Stimulated activated CD8-positive, alpha-beta memory T cell treated with anti-CD3 and anti-CD28 coated beads, Interleukin-12 subunit alpha, Interleukin-12 subunit beta, amount 100 ng/mL, for 1 hour (primary cell): Measurements from ENCODE around the gene ZNF324.
"Not testable (repeated sequence)": the region's sequence is repeated elsewhere in the genome, so short reads cannot be mapped to it uniquely, and the experiment has no call there.

Experiments used
- DNase-seq: peaks from one replicate; pipeline ENCODE4 v3.0.0-alpha.2; 2020; ENCODE audit warnings: low read depth

ZNF324 gene

DNA sequence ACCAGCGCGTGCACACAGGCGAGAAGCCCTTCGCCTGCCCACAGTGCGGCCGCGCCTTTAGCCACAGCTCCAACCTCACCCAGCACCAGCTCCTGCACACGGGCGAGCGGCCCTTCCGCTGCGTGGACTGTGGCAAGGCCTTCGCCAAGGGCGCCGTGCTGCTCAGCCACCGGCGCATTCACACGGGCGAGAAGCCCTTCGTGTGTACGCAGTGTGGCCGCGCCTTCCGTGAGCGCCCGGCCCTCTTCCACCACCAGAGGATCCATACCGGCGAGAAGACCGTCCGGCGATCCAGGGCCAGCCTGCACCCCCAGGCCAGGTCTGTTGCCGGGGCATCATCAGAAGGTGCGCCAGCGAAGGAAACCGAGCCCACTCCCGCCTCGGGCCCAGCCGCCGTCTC lies 4.9 kb downstream of the ZNF324 start:
- no peak for DNase-seq

- DNase-seq, result no peak
Observed at GRCh38 chr19:58473775-58474174, 6.9 kb downstream of the ZNF324 start.

GRCh38 chr19:58474291-58474996 lies 7.6 kb downstream of the ZNF324 start:
- no peak for DNase-seq

- no peak for DNase-seq
Observed at GRCh38 chr19:58474997-58475713, 8.3 kb downstream of the ZNF324 start.

DNA sequence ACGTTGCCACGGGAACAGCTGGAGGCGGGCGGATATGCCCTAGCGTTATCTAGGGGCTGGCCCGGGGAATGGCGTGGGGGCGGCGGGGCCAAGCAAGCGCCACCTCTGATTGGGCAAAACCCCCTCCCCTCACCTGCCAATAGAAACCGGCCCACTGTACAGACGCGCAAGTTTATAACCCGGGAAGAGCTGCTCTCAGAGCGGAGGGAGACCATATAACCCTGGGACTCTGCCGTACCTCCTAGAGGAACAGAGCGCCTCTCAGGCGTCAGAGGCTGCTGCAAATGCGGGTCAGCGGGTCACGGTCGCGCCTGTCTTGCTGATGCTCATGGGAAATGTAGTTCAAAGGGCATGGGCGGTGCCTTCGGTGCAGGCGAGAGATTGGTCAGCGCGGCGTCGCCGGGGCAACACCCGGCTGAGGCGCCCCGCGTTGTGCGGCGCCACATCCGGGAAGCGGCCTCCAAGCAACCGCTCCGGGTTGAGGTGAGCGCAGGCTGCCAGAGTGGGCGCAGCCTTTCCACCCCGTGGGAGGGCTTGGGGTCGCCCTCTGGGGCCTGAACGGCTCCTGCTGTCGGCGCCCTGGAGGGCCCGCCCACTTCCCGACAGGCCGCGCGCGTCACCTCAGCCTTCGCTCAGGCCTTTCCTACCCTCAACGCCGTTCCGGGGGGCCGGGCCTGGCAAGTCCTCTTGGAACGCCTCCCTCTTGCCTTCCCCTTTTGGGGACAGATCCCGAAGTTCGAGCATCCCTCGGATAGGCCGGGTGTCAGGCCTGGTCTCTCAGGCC lies 9.0 kb downstream of the ZNF324 start, which contains the start of gene ZNF446:
TSS of gene ZNF446 (plus strand) at position 639 of the 784 bp plus-strand sequence. CDS start 867 bp downstream, outside the sequence.
- peak; percentile 90 for DNase-seq

GRCh38 chr19:58476498-58477015 lies 9.7 kb downstream of the ZNF324 start:
- DNase-seq, result no peak

DNA sequence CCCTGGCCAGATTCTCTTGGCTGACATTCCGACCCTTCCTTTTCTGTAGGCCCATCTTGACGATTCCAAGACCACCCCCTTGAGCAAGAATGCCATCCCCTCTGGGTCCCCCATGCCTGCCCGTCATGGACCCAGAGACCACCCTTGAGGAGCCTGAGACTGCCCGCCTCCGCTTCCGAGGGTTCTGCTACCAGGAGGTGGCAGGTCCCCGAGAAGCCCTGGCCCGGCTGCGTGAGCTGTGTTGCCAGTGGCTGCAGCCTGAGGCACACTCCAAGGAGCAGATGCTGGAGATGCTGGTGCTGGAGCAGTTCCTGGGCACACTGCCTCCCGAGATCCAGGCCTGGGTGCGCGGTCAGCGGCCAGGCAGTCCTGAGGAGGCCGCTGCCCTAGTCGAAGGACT lies 10.2 kb downstream of the ZNF324 start:
- no peak for DNase-seq

DNA sequence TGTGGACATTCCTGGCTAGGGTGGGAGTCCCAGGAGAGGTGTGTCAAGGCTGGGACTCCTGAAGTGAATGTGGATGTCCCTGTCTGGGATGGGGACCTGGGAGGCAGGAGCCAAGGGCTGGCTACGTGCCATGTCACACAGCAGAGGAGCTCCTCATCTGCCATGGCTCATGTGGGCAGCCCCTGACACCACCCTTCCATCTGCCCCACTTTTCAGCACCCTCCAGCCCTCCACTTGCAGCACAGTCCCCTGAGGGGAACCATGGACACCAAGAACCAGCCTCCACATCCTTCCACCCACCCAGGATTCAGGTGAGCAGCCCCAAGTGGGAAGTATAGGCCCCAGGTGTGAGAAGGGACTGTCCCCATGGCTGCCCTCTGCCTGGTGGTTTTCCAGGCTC lies 11.0 kb downstream of the ZNF324 start:
- DNase-seq, result no peak

DNA sequence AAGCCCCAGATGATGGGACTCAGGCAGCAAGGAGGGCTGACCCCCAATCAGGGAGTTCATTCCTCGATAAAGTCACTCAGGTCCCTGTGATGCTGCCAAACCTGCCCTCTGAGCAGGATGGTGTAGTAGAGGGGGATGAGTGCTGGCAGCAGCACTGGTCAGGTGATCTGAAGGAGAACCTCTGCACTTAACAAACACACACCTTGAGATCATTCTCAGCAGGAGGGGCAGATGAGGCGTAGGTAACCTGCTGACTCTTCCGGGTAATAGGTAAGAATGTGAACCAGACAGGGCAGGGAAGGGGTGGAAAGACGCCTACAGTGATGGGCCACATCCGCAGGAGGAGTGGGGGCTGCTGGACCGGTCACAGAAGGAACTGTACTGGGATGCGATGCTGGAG lies 12.4 kb downstream of the ZNF324 start:
- no peak for DNase-seq

- no peak for DNase-seq
Observed at GRCh38 chr19:58479736-58480480, 13.0 kb downstream of the ZNF324 start.

GRCh38 chr19:58480481-58480830 lies 13.6 kb downstream of the ZNF324 start:
- DNase-seq, result no peak

DNA sequence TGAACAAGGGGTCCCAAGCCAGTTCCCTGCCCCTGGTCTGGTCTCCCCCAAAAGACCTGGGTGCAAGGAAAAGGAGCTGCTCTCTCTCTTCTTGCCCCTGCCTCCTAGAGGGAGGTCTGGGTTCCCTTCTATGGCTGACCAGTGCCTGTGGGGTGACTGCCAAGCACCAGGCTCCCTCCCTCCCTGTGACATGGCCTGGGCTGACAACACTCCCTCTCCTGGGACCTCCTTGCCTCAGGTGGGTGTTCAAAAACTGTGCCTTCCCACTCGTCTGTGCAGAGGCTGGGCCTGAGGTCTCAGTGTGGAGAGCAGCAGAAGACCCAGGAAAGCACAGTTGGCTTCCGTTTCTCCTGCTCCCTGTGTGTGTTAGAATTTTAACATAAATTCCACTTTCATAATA lies 14.0 kb downstream of the ZNF324 start:
- no peak for DNase-seq

GRCh38 chr19:58482372-58482771 lies 15.5 kb downstream of the ZNF324 start:
- no peak for DNase-seq

- no peak for DNase-seq
Observed at GRCh38 chr19:58483776-58484175, 16.9 kb downstream of the ZNF324 start.

DNA sequence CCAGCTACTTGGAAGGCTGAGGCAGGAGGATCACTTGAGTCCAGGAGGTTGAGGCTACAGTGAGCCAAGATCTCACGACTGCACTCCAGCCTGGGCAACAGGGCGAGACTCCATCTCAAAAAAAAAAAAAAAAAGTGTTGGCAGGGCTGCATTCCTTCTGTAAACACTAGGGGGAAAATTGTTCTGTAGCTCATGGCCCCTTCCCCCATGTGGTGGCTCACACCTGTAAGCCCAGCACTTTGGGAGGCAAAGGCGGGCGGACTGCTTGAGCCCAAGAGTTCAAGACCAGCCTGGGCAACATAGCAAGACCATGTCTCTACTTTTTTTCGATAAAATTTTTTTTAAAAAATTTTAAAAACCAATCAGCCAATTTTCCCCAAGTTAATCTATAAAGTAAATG lies 17.5 kb downstream of the ZNF324 start:
- not testable (repeated sequence) for DNase-seq

GRCh38 chr19:58491393-58491792 lies 24.5 kb downstream of the ZNF324 start:
- DNase-seq, result no peak

DNA sequence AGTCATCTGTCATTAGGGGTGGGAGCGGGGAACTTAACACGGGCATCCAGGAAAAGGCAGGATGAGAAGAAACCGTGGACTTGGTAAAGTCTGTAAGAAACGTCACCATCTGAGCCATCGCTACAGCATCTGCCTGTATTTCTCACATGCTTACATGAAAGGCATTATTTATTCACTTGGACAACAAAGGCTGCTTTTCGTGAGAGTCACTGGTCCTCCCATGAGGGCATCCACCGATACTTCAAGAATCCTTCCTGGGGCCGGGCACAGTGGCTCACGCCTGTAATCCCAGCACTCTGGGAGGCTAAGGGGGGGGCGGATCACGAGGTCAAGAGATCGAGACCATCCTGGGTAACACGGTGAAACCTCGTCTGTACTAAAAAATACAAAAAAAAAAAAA lies 25.4 kb downstream of the ZNF324 start:
- no peak for DNase-seq

GRCh38 chr19:58497634-58498170 lies 30.8 kb downstream of the ZNF324 start:
- no peak for DNase-seq

GRCh38 chr19:58498316-58499020 lies 31.6 kb downstream of the ZNF324 start:
- no peak for DNase-seq

- DNase-seq, result peak; percentile 89
Observed at GRCh38 chr19:58499021-58499927, 32.4 kb downstream of the ZNF324 start.
